ENCODE measurements around the gene COL6A3. TPM values are rescaled to one million over a fixed set of nuclear protein-coding genes. Genes with fewer than 3 reads are reported as not detected.

Gene COL6A3
- total RNA-seq, 1 experiment from 2014 or later = 45.0 TPM

GRCh38 chr2:237441605-237442274, 27.8 kb upstream of the COL6A3 start:
- no peak for TF ChIP-seq CTCF (conservative IDR thresholded peaks at IDR 0.05; ENCODE audit: low read depth, low read length)
- Histone ChIP-seq H3K27me3 (ENCODE audit: low read length) (no peaks in the 10 kb centered on the region), H3K9me3 (ENCODE audit: low read length) (no peaks in the 10 kb centered on the region), H3K9me2 (replicated peaks; ENCODE audit: low read length) (no peaks in the 10 kb centered on the region), H3K4me3 (ENCODE audit: low read length) (no peak overlapping the region), H2AFZ (ENCODE audit: low read length) (no peak overlapping the region), H3K79me2 (ENCODE audit: low read length) (no peaks in the 10 kb centered on the region), H3K27ac (ENCODE audit: low read length) (no peak overlapping the region), H3K36me3 (ENCODE audit: low read depth, low read length) (no peaks in the 10 kb centered on the region), H3K4me2 (ENCODE audit: low read length) (no peak overlapping the region), H4K20me1 (ENCODE audit: low read length) (no peaks in the 10 kb centered on the region), H3F3A (ENCODE audit: low read length, unreplicated experiment) (no peaks in the 10 kb centered on the region), H3K9ac (ENCODE audit: low read length) (no peak overlapping the region), H3K4me1 (ENCODE audit: insufficient read depth, low read length) (peaks cover 15% of the 10 kb centered on the region; the same call in 1 of the 2 replicates)
- DNase-seq (no peak), ATAC-seq (peak; percentile 69)
- intact Hi-C loops (cut with micrococcal nuclease) = no loop called here
- no TSS peak for BruUV-seq (replicated peaks)
- ChIA-PET CTCF (interaction anchor here (0.6 kb wide), 1 partner anchor 34 kb away, joined by 4 read pairs; no protein-coding TSS in a partner anchor), POLR2A (ENCODE audit: unreplicated experiment) (no interaction called here)

GRCh38 chr2:237440819-237441281, 26.9 kb upstream of the COL6A3 start:
- H3K9me3 ChIP-seq (ENCODE audit: low read length) = no peaks in the 10 kb centered on the region
- no peaks in the 10 kb centered on the region for H3K36me3 ChIP-seq (ENCODE audit: low read depth, low read length)
- intact Hi-C loops (cut with micrococcal nuclease) = no loop called here
- no peaks in the 10 kb centered on the region for H3K9me2 ChIP-seq (replicated peaks; ENCODE audit: low read length)
- BruUV-seq (replicated peaks) = no TSS peak
- TF ChIP-seq EZH2phosphoT487 (IDR thresholded peaks at IDR 0.05; ENCODE audit: borderline replicate concordance, low read length) = no peak
- TF ChIP-seq CTCF (conservative IDR thresholded peaks at IDR 0.05; ENCODE audit: low read depth, low read length) = no peak
- TF ChIP-seq EZH2 (IDR thresholded peaks at IDR 0.05; ENCODE audit: low read length, unreplicated experiment) = no peak
- H3K79me2 ChIP-seq (ENCODE audit: low read length) = no peaks in the 10 kb centered on the region
- H3K27ac ChIP-seq (ENCODE audit: low read length) = no peak overlapping the region
- no peak overlapping the region for H3K4me3 ChIP-seq (ENCODE audit: low read length)
- H3K9ac ChIP-seq (ENCODE audit: low read length) = no peak overlapping the region
- no peaks in the 10 kb centered on the region for H4K20me1 ChIP-seq (ENCODE audit: low read length)
- no peak for DNase-seq
- H3K4me1 ChIP-seq (ENCODE audit: insufficient read depth, low read length) = peaks cover 22% of the 10 kb centered on the region
- ChIA-PET POLR2A (ENCODE audit: unreplicated experiment) (no interaction called here), CTCF (no interaction called here)
- H3F3A ChIP-seq (ENCODE audit: low read length, unreplicated experiment) = no peaks in the 10 kb centered on the region
- no peak overlapping the region for H2AFZ ChIP-seq (ENCODE audit: low read length)
- H3K27me3 ChIP-seq (ENCODE audit: low read length) = no peaks in the 10 kb centered on the region
- ATAC-seq = no peak
- no peak overlapping the region for H3K4me2 ChIP-seq (ENCODE audit: low read length)

Measured in PC-3 (cell line).